PFSK-1 (cell line): ENCODE results near the gene HTRA3.

Experiments
- POLR2AphosphoS5 ChIP-seq: IDR thresholded peaks from 2 replicates; pipeline ENCODE4 v1.6.1; 2012; ENCODE audit warnings: low read depth, mild to moderate bottlenecking, control low read depth, low read length, moderate library complexity
- SIN3A ChIP-seq: IDR thresholded peaks from 2 replicates; pipeline ENCODE4 v1.6.1; 2012; ENCODE audit warnings: mild to moderate bottlenecking, low read length, moderate library complexity, borderline replicate concordance; ENCODE audit not compliant: insufficient read depth
- TAF1 ChIP-seq: IDR thresholded peaks from 2 replicates; pipeline ENCODE4 v1.6.1; 2012; ENCODE audit warnings: low read length, control low read depth, borderline replicate concordance; ENCODE audit not compliant: insufficient read depth
- TF ChIP-seq, protein P1 (sequence below), 2 experiments: IDR thresholded peaks; 2 replicates each; pipeline versions ENCODE4 v1.6.1 to v1.8.0; 2011 to 2012; ENCODE audit warnings: low read depth in 2 of 2, low read length in 2 of 2, control low read depth in 1 of 2, inconsistent platforms in 1 of 2, mild to moderate bottlenecking in 1 of 2, moderate library complexity in 1 of 2; ENCODE audit not compliant: insufficient read depth in 1 of 2

DNA sequence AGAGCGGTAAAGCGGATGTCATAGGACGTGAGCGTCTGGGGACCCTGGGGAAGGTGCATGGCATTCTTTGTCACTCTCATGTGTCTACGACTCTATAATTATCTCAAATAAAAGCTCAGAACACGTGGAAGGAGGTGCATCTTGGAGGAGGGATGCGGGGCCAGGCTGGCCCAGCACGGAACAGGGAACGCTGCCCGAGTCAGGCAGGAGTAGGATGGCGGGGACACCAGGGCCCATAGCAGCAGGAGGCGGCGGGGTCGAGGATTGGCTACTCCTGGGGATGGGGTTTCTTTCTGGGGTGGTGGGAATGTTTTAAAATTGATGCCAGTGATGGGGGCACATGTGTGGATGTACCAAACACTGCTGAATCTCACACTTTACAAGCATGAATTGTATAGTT is 5.4 kb upstream of the HTRA3 start:
- TF ChIP-seq POLR2AphosphoS5 (no peak), SIN3A (no peak), TAF1 (no peak)
- TF ChIP-seq, protein P1, sequence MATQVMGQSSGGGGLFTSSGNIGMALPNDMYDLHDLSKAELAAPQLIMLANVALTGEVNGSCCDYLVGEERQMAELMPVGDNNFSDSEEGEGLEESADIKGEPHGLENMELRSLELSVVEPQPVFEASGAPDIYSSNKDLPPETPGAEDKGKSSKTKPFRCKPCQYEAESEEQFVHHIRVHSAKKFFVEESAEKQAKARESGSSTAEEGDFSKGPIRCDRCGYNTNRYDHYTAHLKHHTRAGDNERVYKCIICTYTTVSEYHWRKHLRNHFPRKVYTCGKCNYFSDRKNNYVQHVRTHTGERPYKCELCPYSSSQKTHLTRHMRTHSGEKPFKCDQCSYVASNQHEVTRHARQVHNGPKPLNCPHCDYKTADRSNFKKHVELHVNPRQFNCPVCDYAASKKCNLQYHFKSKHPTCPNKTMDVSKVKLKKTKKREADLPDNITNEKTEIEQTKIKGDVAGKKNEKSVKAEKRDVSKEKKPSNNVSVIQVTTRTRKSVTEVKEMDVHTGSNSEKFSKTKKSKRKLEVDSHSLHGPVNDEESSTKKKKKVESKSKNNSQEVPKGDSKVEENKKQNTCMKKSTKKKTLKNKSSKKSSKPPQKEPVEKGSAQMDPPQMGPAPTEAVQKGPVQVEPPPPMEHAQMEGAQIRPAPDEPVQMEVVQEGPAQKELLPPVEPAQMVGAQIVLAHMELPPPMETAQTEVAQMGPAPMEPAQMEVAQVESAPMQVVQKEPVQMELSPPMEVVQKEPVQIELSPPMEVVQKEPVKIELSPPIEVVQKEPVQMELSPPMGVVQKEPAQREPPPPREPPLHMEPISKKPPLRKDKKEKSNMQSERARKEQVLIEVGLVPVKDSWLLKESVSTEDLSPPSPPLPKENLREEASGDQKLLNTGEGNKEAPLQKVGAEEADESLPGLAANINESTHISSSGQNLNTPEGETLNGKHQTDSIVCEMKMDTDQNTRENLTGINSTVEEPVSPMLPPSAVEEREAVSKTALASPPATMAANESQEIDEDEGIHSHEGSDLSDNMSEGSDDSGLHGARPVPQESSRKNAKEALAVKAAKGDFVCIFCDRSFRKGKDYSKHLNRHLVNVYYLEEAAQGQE (IDR thresholded peaks at IDR 0.05; ENCODE audit: insufficient read depth in 1 of 2, low read depth in 2 of 2, low read length in 2 of 2): no peak
